Mesodermal cell (in vitro differentiated cells): ENCODE results near the gene ZNRF1.
"Not testable (repeated sequence)": the region's sequence is repeated elsewhere in the genome, so short reads cannot be mapped to it uniquely, and the experiment has no call there.

Experiments
- H3K27ac ChIP-seq: 2 replicates; pipeline ENCODE4 v1.7.0; 2013; ENCODE audit warnings: mild to moderate bottlenecking, low read depth, low read length, moderate library complexity; ENCODE audit not compliant: severe bottlenecking
- H3K36me3 ChIP-seq: 2 replicates; pipeline ENCODE4 v1.7.1; 2013; ENCODE audit warnings: mild to moderate bottlenecking, low read length, moderate library complexity; ENCODE audit not compliant: control insufficient read depth, insufficient read depth
- H3K4me1 ChIP-seq: one replicate; pipeline ENCODE4 v1.7.1; 2013; ENCODE audit warnings: mild to moderate bottlenecking, low read length; ENCODE audit not compliant: insufficient read depth, control insufficient read depth, poor library complexity, severe bottlenecking
- H3K4me3 ChIP-seq: 2 replicates; pipeline ENCODE4 v1.7.0; 2013; ENCODE audit warnings: low read length, control low read depth, mild to moderate bottlenecking; ENCODE audit not compliant: insufficient read depth, poor library complexity, severe bottlenecking; ENCODE audit errors: extremely low read depth
- H3K9me3 ChIP-seq: 2 replicates; pipeline ENCODE4 v1.7.1; 2013; ENCODE audit warnings: mild to moderate bottlenecking, low read length, moderate library complexity; ENCODE audit not compliant: control insufficient read depth
- WGBS, 2 experiments: methylation state at CpG; one replicate each; pipeline ENCODE4 v1.1.5; 2013; ENCODE audit warnings: missing lambda C conversion rate in 2 of 2; ENCODE audit not compliant: insufficient coverage in 2 of 2; 5-methylcytosine and 5-hydroxymethylcytosine counted together

Gene ZNRF1

DNA sequence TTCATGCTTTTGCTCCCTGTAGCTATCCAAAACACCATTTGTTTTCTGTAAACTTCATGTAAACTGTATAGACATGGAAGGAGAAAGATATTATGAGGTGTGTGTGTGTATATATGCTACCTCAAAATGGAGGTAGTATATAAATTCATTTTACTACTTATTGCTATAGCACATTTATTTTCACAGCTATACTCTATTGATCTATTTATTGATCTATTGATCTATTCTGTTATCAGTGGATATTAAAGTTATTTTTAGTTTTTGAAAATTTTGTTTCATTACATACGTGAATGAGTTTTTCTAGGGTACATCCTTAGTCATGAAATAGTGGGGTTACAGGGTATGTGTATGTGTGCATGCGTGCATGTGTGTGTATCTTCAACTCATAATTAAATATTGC, 15.5 kb downstream of the ZNRF1 start:
- Histone ChIP-seq H3K9me3 (no peaks in the 10 kb centered on the region), H3K27ac (no peak overlapping the region), H3K36me3 (no peaks in the 10 kb centered on the region), H3K4me3 (no peak overlapping the region), H3K4me1 (peaks cover 17% of the 10 kb centered on the region)
- WGBS, 2 experiments: no CpG with 5 or more reads among the region's 2 CpGs

DNA sequence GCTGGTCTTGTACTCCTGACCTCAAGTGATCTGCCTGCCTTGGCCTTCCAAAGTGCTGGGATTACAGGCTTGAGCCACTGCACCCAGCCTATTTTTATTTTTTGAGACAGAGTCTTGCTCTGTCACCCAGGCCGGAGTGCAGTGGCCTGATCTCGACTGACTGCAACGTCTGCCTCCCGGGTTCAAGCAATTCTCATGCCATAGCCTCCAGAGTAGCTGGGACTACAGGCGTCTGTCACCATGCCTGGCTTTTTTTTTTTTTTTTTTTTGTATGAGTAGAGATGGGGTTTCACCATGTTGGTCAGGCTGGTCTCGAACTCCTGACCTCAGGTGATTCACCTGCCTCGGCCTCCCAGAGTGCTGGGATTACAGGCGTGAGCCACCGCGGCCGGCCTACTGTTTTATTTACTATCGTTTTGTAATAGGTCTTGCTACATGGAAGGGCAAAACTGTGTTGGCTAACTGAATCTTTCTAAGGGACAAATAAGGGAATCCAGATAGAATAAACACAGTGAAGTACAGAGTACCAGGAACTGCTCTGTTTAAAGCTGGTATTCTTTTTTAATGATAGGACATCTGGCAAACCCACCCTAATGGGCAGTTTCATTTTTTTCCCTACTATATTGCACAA, 17.7 kb downstream of the ZNRF1 start:
- 94 to 96% methylated on average over 5 to 8 of the region's 12 CpGs for WGBS, 2 experiments
- H3K9me3 ChIP-seq, H3K36me3 ChIP-seq, H3K27ac ChIP-seq, H3K4me3 ChIP-seq: not testable (repeated sequence)
- H3K4me1 ChIP-seq: peaks cover 13% of the 10 kb centered on the region

DNA sequence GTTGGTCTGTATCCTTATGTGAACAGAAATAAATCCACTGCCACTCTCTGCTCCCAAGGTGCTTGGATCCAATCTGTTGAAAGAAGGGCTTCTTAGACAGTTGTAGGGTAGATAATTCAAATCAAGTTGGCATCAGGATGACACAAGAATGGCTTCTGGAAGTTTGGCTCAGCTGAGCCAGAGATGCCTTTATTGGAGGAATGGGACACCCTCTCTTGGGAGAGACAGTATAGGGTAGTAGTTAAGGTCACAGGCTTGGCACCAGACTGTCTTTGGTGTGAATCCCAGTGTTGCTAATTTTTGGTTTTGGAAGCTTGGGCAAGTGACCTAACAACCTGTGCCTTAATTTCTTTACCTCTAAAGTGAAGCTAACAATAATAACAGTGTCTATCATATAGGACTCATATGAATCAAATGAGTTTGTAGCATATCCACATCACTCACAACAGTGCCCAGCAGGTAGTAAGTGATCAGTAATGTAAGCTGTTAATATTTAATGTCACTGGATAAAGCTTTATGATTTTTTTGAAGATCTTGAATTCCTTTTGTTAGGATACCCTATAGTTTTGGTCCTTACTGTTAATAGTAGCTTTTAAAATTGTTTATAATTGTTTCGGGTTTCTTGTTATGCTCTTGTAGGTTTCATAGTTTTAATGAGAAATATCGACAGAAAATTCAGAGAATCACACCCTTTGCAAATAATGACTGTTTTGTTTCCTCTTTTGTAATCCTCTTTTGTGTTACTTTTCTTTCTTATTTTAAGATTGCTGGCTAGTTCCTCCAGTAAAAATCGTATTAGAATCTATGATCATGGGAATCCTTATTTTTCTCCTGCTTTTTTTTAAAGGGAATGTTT, 19.1 kb downstream of the ZNRF1 start:
- Histone ChIP-seq H3K4me3 (no peak overlapping the region), H3K9me3 (peaks cover 10% of the 10 kb centered on the region), H3K36me3 (peaks cover 8% of the 10 kb centered on the region), H3K4me1 (no peaks in the 10 kb centered on the region), H3K27ac (no peak overlapping the region)
- WGBS, 2 experiments: no CpG with 5 or more reads among the region's 3 CpGs

DNA sequence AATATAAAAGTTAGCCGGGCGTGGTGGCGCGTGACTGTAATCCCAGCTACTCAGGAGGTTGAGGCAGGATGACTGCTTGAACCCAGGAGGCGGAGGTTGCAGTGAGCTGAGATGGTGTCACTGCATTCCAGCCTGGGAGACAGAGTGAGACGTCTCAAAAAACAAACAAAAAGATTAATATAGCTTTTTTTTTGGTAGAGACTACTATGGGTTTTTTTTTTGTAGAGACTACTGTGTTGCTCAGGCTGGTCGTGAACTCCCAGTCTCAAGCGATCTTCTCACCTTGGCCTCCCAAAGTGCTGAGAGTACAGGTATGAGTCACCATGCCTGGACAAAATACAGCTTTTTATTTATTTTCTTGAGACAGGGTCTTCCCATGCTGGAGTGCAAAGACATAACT, 20.2 kb downstream of the ZNRF1 start:
- Histone ChIP-seq H3K4me1 (no peaks in the 10 kb centered on the region), H3K36me3 (peaks cover 8% of the 10 kb centered on the region), H3K9me3 (peaks cover 10% of the 10 kb centered on the region), H3K4me3 (no peak overlapping the region), H3K27ac (no peak overlapping the region)
- 83 to 98% methylated on average over 1 to 6 of the region's 8 CpGs for WGBS, 2 experiments

DNA sequence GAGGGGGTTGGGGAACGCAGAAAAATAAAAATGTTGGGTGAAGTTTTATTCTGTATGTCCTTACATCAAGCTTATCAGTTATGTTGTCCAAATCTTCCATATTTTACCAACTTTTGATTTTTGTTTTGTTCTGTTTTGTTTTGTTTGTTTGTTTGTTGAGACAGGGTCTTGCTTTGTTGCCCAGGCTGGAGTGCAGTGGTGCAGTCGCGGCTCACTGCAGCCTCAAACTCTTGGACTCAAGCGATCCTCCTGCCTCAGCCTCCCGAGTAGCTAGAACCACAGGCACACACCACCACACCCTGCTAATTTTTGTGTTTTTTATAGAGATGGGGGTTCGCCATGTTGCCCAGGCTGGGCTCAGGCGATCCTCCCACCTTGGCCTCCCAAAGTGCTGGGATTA, 20.8 kb downstream of the ZNRF1 start:
- 94% methylated on average over 2 of the region's 7 CpGs; no CpG with 5 or more reads in 1 of the 2 experiments for WGBS, 2 experiments
- no peak overlapping the region for H3K27ac ChIP-seq
- no peak overlapping the region for H3K4me3 ChIP-seq
- peaks cover 10% of the 10 kb centered on the region for H3K9me3 ChIP-seq
- H3K36me3 ChIP-seq: peaks cover 8% of the 10 kb centered on the region
- H3K4me1 ChIP-seq: no peaks in the 10 kb centered on the region

DNA sequence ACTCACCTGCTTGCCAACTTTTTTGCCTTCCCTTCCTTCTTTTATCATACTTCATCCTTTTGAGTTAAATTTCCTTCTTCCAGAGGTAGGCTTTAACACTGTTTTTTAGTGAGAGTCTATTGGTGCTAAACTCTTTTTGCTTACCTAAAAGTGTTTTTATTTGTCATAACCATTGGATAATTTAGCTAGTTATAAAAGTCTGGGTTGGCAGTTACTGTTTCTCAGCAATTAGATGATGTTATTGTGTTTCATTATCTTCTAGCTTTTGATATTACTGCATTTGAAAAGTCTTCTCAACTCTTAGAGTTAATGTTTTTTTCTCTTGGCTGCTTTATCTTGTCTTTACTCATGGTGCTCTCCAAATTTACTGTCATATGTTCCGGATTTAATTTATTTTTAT, 22.6 kb downstream of the ZNRF1 start:
- Histone ChIP-seq H3K4me1 (peaks cover 3% of the 10 kb centered on the region), H3K36me3 (peaks cover 8% of the 10 kb centered on the region), H3K4me3 (no peak overlapping the region), H3K27ac (no peak overlapping the region), H3K9me3 (peaks cover 10% of the 10 kb centered on the region)
- WGBS, 2 experiments: no CpG with 5 or more reads among the region's 1 CpG

DNA sequence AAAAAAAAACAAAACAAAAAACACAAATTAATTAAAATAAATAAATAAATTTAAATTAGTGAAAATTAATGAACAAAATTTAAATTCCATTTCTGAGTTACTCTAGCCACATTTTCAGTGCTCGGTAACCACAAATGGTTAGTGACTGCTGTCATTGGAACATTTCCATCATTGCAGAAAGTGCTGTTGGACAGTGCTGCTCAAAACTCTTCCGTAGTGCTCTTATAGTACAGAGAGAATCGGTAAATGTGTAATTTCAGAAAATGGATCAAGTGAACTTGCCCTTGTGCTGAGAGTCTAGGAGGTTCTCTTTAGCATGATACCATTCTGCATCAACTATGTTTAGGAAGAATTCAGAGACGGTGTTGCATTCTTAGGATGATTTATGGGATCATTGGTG, 23.7 kb downstream of the ZNRF1 start:
- Histone ChIP-seq H3K9me3 (peaks cover 10% of the 10 kb centered on the region), H3K36me3 (peaks cover 8% of the 10 kb centered on the region), H3K4me1 (peaks cover 3% of the 10 kb centered on the region), H3K4me3 (no peak overlapping the region), H3K27ac (no peak overlapping the region)
- WGBS, 2 experiments: 97 to 100% methylated on average over 4 of the region's 4 CpGs

DNA sequence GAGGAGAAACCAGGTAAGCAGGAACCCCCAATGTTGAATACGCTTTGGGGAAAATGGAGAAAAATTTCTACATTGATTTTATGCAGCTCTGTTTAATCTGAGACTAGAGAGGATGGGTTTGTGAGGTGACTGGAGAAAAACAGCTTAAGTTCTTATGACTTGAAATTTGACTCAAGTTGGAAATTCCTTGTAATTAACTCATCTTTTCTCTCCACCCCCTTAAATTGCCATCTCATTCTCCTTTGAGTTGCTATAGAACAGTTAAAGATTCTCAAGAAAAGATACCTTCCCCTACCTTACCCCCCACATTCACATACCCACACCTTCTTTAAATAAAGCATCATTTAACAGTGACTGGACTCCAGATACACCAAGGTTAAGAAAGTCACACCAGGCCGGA, 24.2 kb downstream of the ZNRF1 start:
- 92 to 95% methylated on average over 1 to 2 of the region's 2 CpGs for whole genome bisulfite sequencing, 2 experiments
- Histone ChIP-seq H3K27ac (no peak overlapping the region), H3K4me1 (peaks cover 3% of the 10 kb centered on the region), H3K9me3 (peaks cover 10% of the 10 kb centered on the region), H3K4me3 (no peak overlapping the region), H3K36me3 (peaks cover 8% of the 10 kb centered on the region)

DNA sequence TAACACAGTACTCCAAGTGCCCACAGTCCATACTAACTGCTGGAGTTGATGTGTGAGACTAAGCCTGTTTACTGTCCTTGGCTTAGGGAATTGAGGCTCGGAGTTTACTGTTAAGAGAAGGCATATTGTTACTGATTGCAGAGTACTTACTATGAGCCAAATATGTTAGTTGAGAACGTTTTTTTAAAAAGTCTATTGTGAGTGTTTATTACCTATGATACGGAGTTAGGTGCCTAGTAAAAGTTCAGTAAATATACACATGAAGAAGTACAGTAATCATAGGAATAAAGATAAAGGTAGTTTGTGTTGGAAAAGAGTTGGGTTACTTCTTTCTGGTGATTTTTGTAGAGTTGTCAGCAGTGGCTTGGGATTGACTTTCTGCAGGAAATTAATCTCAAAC, 25.4 kb downstream of the ZNRF1 start:
- H3K4me1 ChIP-seq: peaks cover 3% of the 10 kb centered on the region
- H3K27ac ChIP-seq: no peak overlapping the region
- no peak overlapping the region for H3K4me3 ChIP-seq
- WGBS, 2 experiments: 71 to 94% methylated on average over 2 of the region's 3 CpGs
- H3K9me3 ChIP-seq: peaks cover 10% of the 10 kb centered on the region
- H3K36me3 ChIP-seq: peaks cover 8% of the 10 kb centered on the region

DNA sequence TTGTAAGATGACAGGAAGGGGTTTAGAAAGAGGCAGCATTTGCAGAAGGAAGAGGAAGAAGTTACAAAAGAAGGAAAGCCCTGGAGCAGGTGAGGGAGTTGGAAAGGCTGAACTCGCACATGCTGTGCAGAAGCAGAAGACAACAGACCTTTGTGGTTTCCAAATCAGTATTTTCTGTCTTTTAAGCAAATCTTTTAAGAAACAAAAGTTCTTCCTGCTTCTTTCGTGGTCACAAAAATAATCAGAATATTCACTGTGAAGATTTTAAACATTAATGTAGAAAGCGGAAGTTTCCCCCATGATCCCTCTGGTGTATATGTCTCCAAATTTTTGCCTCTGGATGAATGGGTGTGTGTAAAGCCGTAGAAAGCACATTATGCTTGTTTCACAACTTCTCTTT, 25.8 kb downstream of the ZNRF1 start:
- Histone ChIP-seq H3K9me3 (peaks cover 10% of the 10 kb centered on the region), H3K4me1 (peaks cover 3% of the 10 kb centered on the region), H3K4me3 (no peak overlapping the region), H3K36me3 (peaks cover 8% of the 10 kb centered on the region), H3K27ac (no peak overlapping the region)
- WGBS, 2 experiments: 100% methylated on average over 1 of the region's 4 CpGs

DNA sequence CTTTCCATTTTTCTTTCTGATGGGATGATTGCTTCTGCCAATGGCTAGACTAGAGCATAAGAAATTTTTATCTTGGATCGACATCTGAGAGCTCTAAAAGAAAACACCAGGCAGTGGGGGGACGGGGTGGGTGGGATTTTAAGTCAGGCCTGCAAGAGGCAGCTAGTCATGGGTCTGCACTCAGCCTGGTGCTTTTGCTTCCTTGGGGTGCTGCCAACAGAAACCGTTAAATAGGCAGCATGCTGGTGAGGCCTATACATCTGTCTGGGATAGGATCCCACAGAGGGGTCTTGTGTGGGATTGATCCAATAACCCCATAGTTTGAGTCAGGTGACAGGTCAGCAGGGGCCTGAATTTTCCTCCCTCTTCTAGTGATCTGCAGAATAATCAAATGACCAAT, 26.9 kb downstream of the ZNRF1 start:
- Histone ChIP-seq H3K27ac (no peak overlapping the region), H3K9me3 (peaks cover 8% of the 10 kb centered on the region), H3K4me1 (peaks cover 3% of the 10 kb centered on the region), H3K36me3 (peaks cover 6% of the 10 kb centered on the region), H3K4me3 (no peak overlapping the region)
- 96 to 100% methylated on average over 1 to 2 of the region's 3 CpGs for WGBS, 2 experiments
